Body of pancreas (tissue), 4 donors: ENCODE results near the gene GJA4.

Source experiments
- CTCF ChIP-seq, 7 experiments: fragments of 450-650 bp in 4 of 7; fragments of 200-600 bp in 3 of 7; sonication (generic) in 3 of 7; IDR thresholded peaks; one replicate each; pipeline ENCODE4 v1.5.1; 2016 to 2019; ENCODE audit warnings: antibody characterized with exemption in 7 of 7
- POLR2A ChIP-seq, 3 donors: fragments of 450-650 bp; IDR thresholded peaks; one replicate each; pipeline ENCODE4 v1.6.1; 2016; ENCODE audit warnings: antibody characterized with exemption in 3 of 3, mild to moderate bottlenecking in 2 of 3

DNA sequence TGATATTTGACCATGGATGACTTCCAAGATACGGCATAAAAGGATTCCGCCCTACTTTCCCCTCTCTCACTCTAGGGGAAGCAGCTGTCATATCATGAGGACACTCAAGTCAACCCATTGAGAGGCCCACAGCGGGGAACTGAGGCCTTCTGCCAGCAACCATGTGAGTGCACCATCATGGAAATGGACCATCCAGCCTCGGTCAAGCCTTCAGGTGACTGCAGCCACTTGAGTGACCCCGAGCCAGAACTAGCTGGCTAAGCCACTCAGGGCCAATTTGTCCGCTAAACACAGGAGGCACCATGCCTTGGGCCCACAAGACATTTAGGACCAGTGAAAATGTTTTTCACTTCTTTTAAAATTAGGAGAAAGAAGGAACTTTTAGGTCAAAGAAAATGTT lies 49.0 kb upstream of the GJA4 start:
- TF ChIP-seq POLR2A (IDR thresholded peaks at IDR 0.05) (no peak), CTCF (IDR thresholded peaks at IDR 0.05) (no peak)
